OCI-LY1 (cell line): Measurements from ENCODE around the gene AKAP11.

Source experiments
- H2AFZ ChIP-seq: fragments of 200-600 bp; sonication (generic), shearing (Covaris generic); 2 replicates; pipeline ENCODE4 v1.6.0; 2014; ENCODE audit warnings: antibody characterized with exemption, mild to moderate bottlenecking, low read length
- H3F3A ChIP-seq: fragments of 200-600 bp; sonication (generic), shearing (Covaris generic); 2 replicates; pipeline ENCODE4 v1.6.0; 2014; ENCODE audit warnings: mild to moderate bottlenecking, antibody characterized with exemption, low read length, moderate library complexity; ENCODE audit not compliant: insufficient read depth
- H3K27ac ChIP-seq: fragments of 200-600 bp; sonication (generic); 2 replicates; pipeline ENCODE4 v1.5.1; 2014; ENCODE audit warnings: low read length, mixed run types, mild to moderate bottlenecking, low read depth; ENCODE audit not compliant: poor library complexity, severe bottlenecking
- H3K27me3 ChIP-seq: fragments of 200-600 bp; sonication (generic); 2 replicates; pipeline ENCODE4 v1.6.0; 2014; ENCODE audit warnings: antibody characterized with exemption, mild to moderate bottlenecking, low read length, moderate library complexity; ENCODE audit not compliant: insufficient read depth
- H3K36me3 ChIP-seq: fragments of 200-600 bp; sonication (generic); 2 replicates; pipeline ENCODE4 v1.6.1; 2014; ENCODE audit warnings: mild to moderate bottlenecking, antibody characterized with exemption, low read length, moderate library complexity, mixed read lengths; ENCODE audit not compliant: insufficient read depth
- H3K4me1 ChIP-seq: fragments of 200-600 bp; sonication (generic); 2 replicates; pipeline ENCODE4 v1.5.1; 2014; ENCODE audit warnings: mild to moderate bottlenecking, low read length, moderate library complexity; ENCODE audit not compliant: insufficient read depth, severe bottlenecking
- H3K4me2 ChIP-seq: fragments of 200-600 bp; sonication (generic), shearing (Covaris generic); 2 replicates; pipeline ENCODE4 v1.6.1; 2014; ENCODE audit warnings: low read length
- H3K4me3 ChIP-seq: fragments of 200-600 bp; sonication (generic); 2 replicates; pipeline ENCODE4 v1.5.1; 2014; ENCODE audit warnings: low read length, low read depth, mild to moderate bottlenecking, mixed read lengths; ENCODE audit not compliant: poor library complexity, severe bottlenecking
- H3K79me2 ChIP-seq: fragments of 200-600 bp; shearing (Covaris generic); 2 replicates; pipeline ENCODE4 v1.6.1; 2016; ENCODE audit warnings: mixed run types, low read length, mixed read lengths; ENCODE audit not compliant: insufficient read depth
- H3K9ac ChIP-seq: fragments of 200-600 bp; sonication (generic), shearing (Covaris generic); 2 replicates; pipeline ENCODE4 v1.6.1; 2014; ENCODE audit warnings: mild to moderate bottlenecking, low read length, mixed read lengths
- H3K9me2 ChIP-seq: fragments of 200-600 bp; sonication (generic), shearing (Covaris generic); 2 replicates; pipeline ENCODE4 v1.6.1; 2014; ENCODE audit warnings: low read depth, mild to moderate bottlenecking, low read length, mixed read lengths
- H3K9me3 ChIP-seq: fragments of 200-600 bp; shearing (Covaris generic); 2 replicates; pipeline ENCODE4 v1.6.1; 2014; ENCODE audit warnings: low read length, mixed read lengths
- H4K20me1 ChIP-seq: fragments of 200-600 bp; sonication (generic), shearing (Covaris generic); 2 replicates; pipeline ENCODE4 v1.6.0; 2016; ENCODE audit warnings: mild to moderate bottlenecking, low read length; ENCODE audit not compliant: insufficient read depth
- CTCF ChIP-seq: fragments of 200-600 bp; sonication (generic), shearing (Covaris generic); IDR thresholded peaks from 2 replicates; pipeline ENCODE4 v1.5.1; 2017; ENCODE audit warnings: mild to moderate bottlenecking, antibody characterized with exemption, low read length, moderate library complexity, mixed read lengths
- EZH2 ChIP-seq: fragments of 200-600 bp; sonication (generic), shearing (Covaris generic); IDR thresholded peaks from 2 replicates; pipeline ENCODE4 v1.8.0; 2017; ENCODE audit warnings: borderline replicate concordance, mixed run types, mild to moderate bottlenecking, antibody characterized with exemption, low read length, moderate library complexity, mixed read lengths

The AKAP11 gene

GRCh38 chr13:42271337-42272114 is 426 bp upstream of the AKAP11 start:
- no peak for TF ChIP-seq EZH2
- no peak for TF ChIP-seq CTCF
- Histone ChIP-seq H2AFZ (peak overlapping the region; percentile 20; the same call in 1 of the 2 replicates), H3K9ac (peak overlapping the region; percentile 74), H3K4me2 (peak overlapping the region; percentile 82), H3K27me3 (no peaks in the 10 kb centered on the region), H4K20me1 (no peaks in the 10 kb centered on the region), H3K27ac (peak overlapping the region; percentile 59), H3F3A (no peaks in the 10 kb centered on the region), H3K9me3 (no peaks in the 10 kb centered on the region), H3K9me2 (no peaks in the 10 kb centered on the region), H3K4me1 (peaks cover 44% of the 10 kb centered on the region), H3K4me3 (peak overlapping the region; percentile 95), H3K36me3 (peaks cover 3% of the 10 kb centered on the region), H3K79me2 (peaks cover 40% of the 10 kb centered on the region)

GRCh38 chr13:42272804-42273175 is 838 bp downstream of the AKAP11 start:
- H4K20me1 ChIP-seq = no peaks in the 10 kb centered on the region
- H3K9me3 ChIP-seq = no peaks in the 10 kb centered on the region
- peaks cover 53% of the 10 kb centered on the region for H3K79me2 ChIP-seq
- peak overlapping the region; percentile 95 for H3K4me3 ChIP-seq
- H3K36me3 ChIP-seq = peaks cover 8% of the 10 kb centered on the region
- no peaks in the 10 kb centered on the region for H3F3A ChIP-seq
- H3K27me3 ChIP-seq = no peaks in the 10 kb centered on the region
- peak overlapping the region; percentile 83 for H3K4me2 ChIP-seq
- no peaks in the 10 kb centered on the region for H3K9me2 ChIP-seq
- peak overlapping the region; percentile 86 for H3K27ac ChIP-seq
- H3K9ac ChIP-seq = peak overlapping the region; percentile 96
- TF ChIP-seq EZH2 (no peak), CTCF (no peak)
- H3K4me1 ChIP-seq = peaks cover 56% of the 10 kb centered on the region
- H2AFZ ChIP-seq = no peak overlapping the region

- Histone ChIP-seq H3K9ac (peak overlapping the region; percentile 96), H3K4me1 (peaks cover 72% of the 10 kb centered on the region), H3K4me3 (peak overlapping the region; percentile 95), H3K27ac (peak overlapping the region; percentile 86), H3K9me3 (0 out of 2 replicates have a peak, but pooled peaks cover 3% of the 10 kb centered on the region), H3K9me2 (no peaks in the 10 kb centered on the region), H3K36me3 (peaks cover 18% of the 10 kb centered on the region), H3K79me2 (peaks cover 70% of the 10 kb centered on the region), H4K20me1 (no peaks in the 10 kb centered on the region), H3K4me2 (peak overlapping the region; percentile 83), H3K27me3 (no peaks in the 10 kb centered on the region), H2AFZ (no peak overlapping the region), H3F3A (no peaks in the 10 kb centered on the region)
- no peak for TF ChIP-seq CTCF
- no peak for TF ChIP-seq EZH2
These were observed 2.6 kb downstream of the AKAP11 start for GRCh38 chr13:42274386-42275097.
